Skeletal muscle satellite cell (primary cell): Measurements from ENCODE around the gene SLC38A7.
"Not testable (repeated sequence)": the region's sequence is repeated elsewhere in the genome, so short reads cannot be mapped to it uniquely, and the experiment has no call there.

Experiments used
- H3K27me3 ChIP-seq: 2 replicates; pipeline ENCODE4 v1.7.0; 2013; ENCODE audit warnings: low read length; ENCODE audit not compliant: control insufficient read depth, insufficient read depth
- H3K36me3 ChIP-seq: 2 replicates; pipeline ENCODE4 v1.7.0; 2013; ENCODE audit warnings: mild to moderate bottlenecking, control low read depth, low read length; ENCODE audit not compliant: insufficient read depth
- H3K4me1 ChIP-seq: 2 replicates; pipeline ENCODE4 v1.7.0; 2013; ENCODE audit warnings: low read length; ENCODE audit not compliant: control insufficient read depth, insufficient read depth
- H3K4me2 ChIP-seq: 2 replicates; pipeline ENCODE4 v1.7.0; 2013; ENCODE audit warnings: mild to moderate bottlenecking, low read length
- H3K4me3 ChIP-seq: 2 replicates; pipeline ENCODE4 v1.7.0; 2013; ENCODE audit warnings: low read length
- H3K9ac ChIP-seq: 2 replicates; pipeline ENCODE4 v1.7.0; 2013; ENCODE audit warnings: mild to moderate bottlenecking, low read depth, low read length, moderate library complexity
- H3K9me3 ChIP-seq: replicated peaks from 2 replicates; pipeline ENCODE4 v1.7.0; 2013; ENCODE audit warnings: mild to moderate bottlenecking, control low read depth, low read length

SLC38A7 gene

GRCh38 chr16:58670177-58670576 is 14.4 kb downstream of the SLC38A7 start:
- H3K4me3 ChIP-seq: no peak overlapping the region
- no peaks in the 10 kb centered on the region for H3K4me1 ChIP-seq
- H3K36me3 ChIP-seq: peaks cover 48% of the 10 kb centered on the region
- H3K9ac ChIP-seq: no peak overlapping the region
- no peaks in the 10 kb centered on the region for H3K27me3 ChIP-seq
- no peak overlapping the region for H3K4me2 ChIP-seq
- H3K9me3 ChIP-seq: no peaks in the 10 kb centered on the region

- Histone ChIP-seq H3K4me3 (no peak overlapping the region), H3K4me1 (peaks cover 3% of the 10 kb centered on the region), H3K4me2 (no peak overlapping the region), H3K36me3 (peaks cover 15% of the 10 kb centered on the region), H3K9ac (no peak overlapping the region), H3K27me3 (no peaks in the 10 kb centered on the region), H3K9me3 (no peaks in the 10 kb centered on the region)
Measured at GRCh38 chr16:58665200-58665599, 19.4 kb downstream of the SLC38A7 start.

GRCh38 chr16:58661199-58661830 is 23.3 kb downstream of the SLC38A7 start:
- H3K36me3 ChIP-seq: peaks cover under 1% of the 10 kb centered on the region
- H3K9ac ChIP-seq: no peak overlapping the region

GRCh38 chr16:58659911-58660310 is 24.7 kb downstream of the SLC38A7 start:
- H3K4me1 ChIP-seq, H3K27me3 ChIP-seq, H3K4me2 ChIP-seq, H3K9ac ChIP-seq, H3K9me3 ChIP-seq, H3K4me3 ChIP-seq, H3K36me3 ChIP-seq: not testable (repeated sequence)

More at GRCh38 chr16:58661199-58661830, 23.3 kb downstream of the SLC38A7 start:
- Histone ChIP-seq H3K4me1 (peaks cover 3% of the 10 kb centered on the region), H3K4me3 (no peak overlapping the region), H3K4me2 (no peak overlapping the region), H3K9me3 (no peaks in the 10 kb centered on the region), H3K27me3 (peaks cover 6% of the 10 kb centered on the region)

- Histone ChIP-seq H3K9me3 (no peaks in the 10 kb centered on the region), H3K9ac (no peak overlapping the region), H3K4me1 (peaks cover 3% of the 10 kb centered on the region), H3K36me3 (no peaks in the 10 kb centered on the region), H3K27me3 (peaks cover 12% of the 10 kb centered on the region), H3K4me3 (no peak overlapping the region), H3K4me2 (no peak overlapping the region)
Measured at GRCh38 chr16:58658796-58659211, 25.8 kb downstream of the SLC38A7 start.

- H3K4me2 ChIP-seq: no peak overlapping the region
- H3K27me3 ChIP-seq: peaks cover 12% of the 10 kb centered on the region
- no peak overlapping the region for H3K9ac ChIP-seq
- H3K4me1 ChIP-seq: peaks cover 3% of the 10 kb centered on the region
- no peaks in the 10 kb centered on the region for H3K9me3 ChIP-seq
- H3K36me3 ChIP-seq: no peaks in the 10 kb centered on the region
- H3K4me3 ChIP-seq: no peak overlapping the region
Measured at GRCh38 chr16:58656899-58657298, 27.7 kb downstream of the SLC38A7 start.

GRCh38 chr16:58655215-58655596 is 29.4 kb downstream of the SLC38A7 start:
- Histone ChIP-seq H3K27me3 (peaks cover 12% of the 10 kb centered on the region), H3K9ac (no peak overlapping the region), H3K4me1 (peaks cover 3% of the 10 kb centered on the region), H3K9me3 (no peaks in the 10 kb centered on the region), H3K36me3 (no peaks in the 10 kb centered on the region), H3K4me2 (no peak overlapping the region), H3K4me3 (no peak overlapping the region)

GRCh38 chr16:58654560-58655214 is 29.9 kb downstream of the SLC38A7 start:
- peaks cover 3% of the 10 kb centered on the region for H3K4me1 ChIP-seq
- no peaks in the 10 kb centered on the region for H3K36me3 ChIP-seq
- peaks cover 12% of the 10 kb centered on the region for H3K27me3 ChIP-seq
- no peaks in the 10 kb centered on the region for H3K9me3 ChIP-seq
- H3K9ac ChIP-seq: no peak overlapping the region
- H3K4me2 ChIP-seq: no peak overlapping the region
- H3K4me3 ChIP-seq: no peak overlapping the region

- no peak overlapping the region for H3K4me2 ChIP-seq
- H3K36me3 ChIP-seq: no peaks in the 10 kb centered on the region
- H3K9me3 ChIP-seq: no peaks in the 10 kb centered on the region
- peaks cover 3% of the 10 kb centered on the region for H3K4me1 ChIP-seq
- no peak overlapping the region for H3K9ac ChIP-seq
- no peak overlapping the region for H3K4me3 ChIP-seq
- peaks cover 6% of the 10 kb centered on the region for H3K27me3 ChIP-seq
Measured at GRCh38 chr16:58652741-58653140, 31.8 kb downstream of the SLC38A7 start.

- Histone ChIP-seq H3K4me3 (no peak overlapping the region), H3K4me1 (peaks cover 3% of the 10 kb centered on the region), H3K9me3 (no peaks in the 10 kb centered on the region)
Measured at GRCh38 chr16:58651965-58652348, 32.6 kb downstream of the SLC38A7 start.

GRCh38 chr16:58649707-58650106 is 34.9 kb downstream of the SLC38A7 start:
- Histone ChIP-seq H3K4me3 (no peak overlapping the region), H3K4me2 (no peak overlapping the region), H3K9ac (no peak overlapping the region), H3K27me3 (peaks cover 6% of the 10 kb centered on the region), H3K36me3 (no peaks in the 10 kb centered on the region), H3K4me1 (peaks cover 3% of the 10 kb centered on the region), H3K9me3 (no peaks in the 10 kb centered on the region)

More at GRCh38 chr16:58651965-58652348, 32.6 kb downstream of the SLC38A7 start:
- H3K36me3 ChIP-seq: no peaks in the 10 kb centered on the region
- no peak overlapping the region for H3K9ac ChIP-seq
- H3K27me3 ChIP-seq: peaks cover 6% of the 10 kb centered on the region
- H3K4me2 ChIP-seq: no peak overlapping the region

GRCh38 chr16:58647107-58647506 is 37.5 kb downstream of the SLC38A7 start:
- Histone ChIP-seq H3K9ac (no peak overlapping the region), H3K4me2 (no peak overlapping the region), H3K36me3 (no peaks in the 10 kb centered on the region), H3K4me1 (peaks cover 3% of the 10 kb centered on the region), H3K27me3 (no peaks in the 10 kb centered on the region), H3K4me3 (no peak overlapping the region), H3K9me3 (no peaks in the 10 kb centered on the region)
